WI38 (cell line): ENCODE measurements around the gene DOCK11.

Experiments used
- H3K4me3 ChIP-seq: 2 replicates; pipeline ENCODE4 v1.5.1; 2011; ENCODE audit warnings: low read depth, mild to moderate bottlenecking, control low read depth, low read length
- CTCF ChIP-seq: IDR thresholded peaks from 2 replicates; pipeline ENCODE4 v1.5.1; 2012; ENCODE audit warnings: low read depth, mild to moderate bottlenecking, control low read depth, low read length

The DOCK11 gene

GRCh38 chrX:118675966-118676349 lies 180.3 kb downstream of the DOCK11 start:
- no peak for TF ChIP-seq CTCF
- H3K4me3 ChIP-seq = no peak overlapping the region

GRCh38 chrX:118677318-118677717 lies 181.7 kb downstream of the DOCK11 start:
- H3K4me3 ChIP-seq = no peak overlapping the region
- TF ChIP-seq CTCF = no peak

GRCh38 chrX:118679290-118679689 lies 183.7 kb downstream of the DOCK11 start:
- no peak overlapping the region for H3K4me3 ChIP-seq
- TF ChIP-seq CTCF = no peak

- H3K4me3 ChIP-seq = no peak overlapping the region
Observed at GRCh38 chrX:118682258-118683014, 186.8 kb downstream of the DOCK11 start.

GRCh38 chrX:118685393-118685792 lies 189.8 kb downstream of the DOCK11 start:
- H3K4me3 ChIP-seq = no peak overlapping the region
- TF ChIP-seq CTCF = no peak

More at GRCh38 chrX:118682258-118683014, 186.8 kb downstream of the DOCK11 start:
- TF ChIP-seq CTCF = no peak

- no peak overlapping the region for H3K4me3 ChIP-seq
- no peak for TF ChIP-seq CTCF
Observed at GRCh38 chrX:118688935-118689334, 193.3 kb downstream of the DOCK11 start.

GRCh38 chrX:118693843-118694242 lies 198.2 kb downstream of the DOCK11 start:
- no peak for TF ChIP-seq CTCF

More at GRCh38 chrX:118693843-118694242, 198.2 kb downstream of the DOCK11 start:
- no peak overlapping the region for H3K4me3 ChIP-seq
